Hepatocyte (in vitro differentiated cells): ENCODE data around the gene ATXN1.
A peak's percentile ranks its signal among the peaks of the same experiment; 100 is the strongest.

Experiments used
- CTCF ChIP-seq: fragments of 200-600 bp; sonication (generic); IDR thresholded peaks from 2 replicates; pipeline ENCODE4 v1.5.1; 2016; ENCODE audit warnings: antibody characterized with exemption, mild to moderate bottlenecking; ENCODE audit not compliant: poor library complexity
- EZH2 ChIP-seq: fragments of 200-600 bp; sonication (generic); IDR thresholded peaks from 2 replicates; pipeline ENCODE4 v1.6.1; 2016; ENCODE audit warnings: antibody characterized with exemption, mild to moderate bottlenecking, borderline replicate concordance

GRCh38 chr6:16277101-16277981, 483.9 kb downstream of the ATXN1 start:
- TF ChIP-seq EZH2 (no peak), CTCF (peak; percentile 63)
